HEK293 (cell line): ENCODE data around the gene SURF2.

Experiments
- ZNF274 ChIP-seq, 2 experiments: fragments of 200-500 bp in 1 of 2; fragments of 450-650 bp in 1 of 2; sonication (Bioruptor generic) in 1 of 2; formaldehyde crosslinking in 1 of 2; IDR thresholded peaks; 2 replicates each; pipeline versions ENCODE4 v1.5.1 to v1.6.1; 2014 to 2016; ENCODE audit warnings: borderline replicate concordance in 1 of 2, inconsistent platforms in 1 of 2, low read length in 1 of 2, missing biosample characterization in 1 of 2, missing genetic modification characterization in 1 of 2
- ZNF621 ChIP-seq: fragments of 450-650 bp; formaldehyde crosslinking; IDR thresholded peaks from 2 replicates; pipeline ENCODE4 v1.5.1; 2017; ENCODE audit warnings: missing biosample characterization, missing genetic modification characterization
- TF ChIP-seq, protein P1 (sequence below): fragments of 450-650 bp; formaldehyde crosslinking; IDR thresholded peaks from 2 replicates; pipeline ENCODE4 v1.5.1; 2016; ENCODE audit warnings: missing biosample characterization, missing genetic modification characterization
- TF ChIP-seq, protein P2 (sequence below): fragments of 450-650 bp; formaldehyde crosslinking; IDR thresholded peaks from 2 replicates; pipeline ENCODE4 v1.5.1; 2016; ENCODE audit warnings: missing biosample characterization, missing genetic modification characterization
- TF ChIP-seq, protein P3 (sequence below): fragments of 450-650 bp; formaldehyde crosslinking; IDR thresholded peaks from 2 replicates; pipeline ENCODE4 v1.5.1; 2016; ENCODE audit warnings: missing biosample characterization, missing genetic modification characterization, borderline replicate concordance
- TF ChIP-seq, protein P4 (sequence below): fragments of 450-650 bp; formaldehyde crosslinking; IDR thresholded peaks from 2 replicates; pipeline ENCODE4 v1.5.1; 2016; ENCODE audit warnings: missing biosample characterization, missing genetic modification characterization
- TF ChIP-seq, protein P5 (sequence below): fragments of 450-650 bp; formaldehyde crosslinking; IDR thresholded peaks from 2 replicates; pipeline ENCODE4 v1.5.1; 2016; ENCODE audit warnings: missing biosample characterization, missing genetic modification characterization

DNA sequence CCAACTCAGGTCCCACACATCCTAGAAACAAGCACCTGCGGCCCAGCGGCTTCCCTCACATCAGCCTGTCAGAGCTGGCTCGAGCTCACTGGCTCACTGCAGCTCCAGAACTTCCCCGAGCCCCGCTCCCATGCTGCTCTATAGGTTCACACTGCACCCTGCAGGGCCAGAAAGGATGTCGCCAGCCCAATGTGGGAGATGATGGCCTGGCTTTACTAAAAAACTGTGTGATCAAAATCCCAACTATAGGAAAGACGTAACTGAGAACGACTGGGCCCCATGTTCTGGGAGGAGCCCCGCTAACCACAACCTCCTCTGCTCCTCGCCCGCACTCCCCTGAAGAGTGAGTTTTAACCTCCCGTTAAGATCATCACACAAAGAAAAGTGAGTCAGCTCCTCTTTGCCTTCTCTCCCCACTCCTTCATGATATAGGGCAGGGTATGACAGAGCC lies 14.9 kb downstream of the SURF2 start:
- TF ChIP-seq, protein P1, sequence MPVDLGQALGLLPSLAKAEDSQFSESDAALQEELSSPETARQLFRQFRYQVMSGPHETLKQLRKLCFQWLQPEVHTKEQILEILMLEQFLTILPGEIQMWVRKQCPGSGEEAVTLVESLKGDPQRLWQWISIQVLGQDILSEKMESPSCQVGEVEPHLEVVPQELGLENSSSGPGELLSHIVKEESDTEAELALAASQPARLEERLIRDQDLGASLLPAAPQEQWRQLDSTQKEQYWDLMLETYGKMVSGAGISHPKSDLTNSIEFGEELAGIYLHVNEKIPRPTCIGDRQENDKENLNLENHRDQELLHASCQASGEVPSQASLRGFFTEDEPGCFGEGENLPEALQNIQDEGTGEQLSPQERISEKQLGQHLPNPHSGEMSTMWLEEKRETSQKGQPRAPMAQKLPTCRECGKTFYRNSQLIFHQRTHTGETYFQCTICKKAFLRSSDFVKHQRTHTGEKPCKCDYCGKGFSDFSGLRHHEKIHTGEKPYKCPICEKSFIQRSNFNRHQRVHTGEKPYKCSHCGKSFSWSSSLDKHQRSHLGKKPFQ (tag by site-specific recombination): no peak
- TF ChIP-seq, protein P2, sequence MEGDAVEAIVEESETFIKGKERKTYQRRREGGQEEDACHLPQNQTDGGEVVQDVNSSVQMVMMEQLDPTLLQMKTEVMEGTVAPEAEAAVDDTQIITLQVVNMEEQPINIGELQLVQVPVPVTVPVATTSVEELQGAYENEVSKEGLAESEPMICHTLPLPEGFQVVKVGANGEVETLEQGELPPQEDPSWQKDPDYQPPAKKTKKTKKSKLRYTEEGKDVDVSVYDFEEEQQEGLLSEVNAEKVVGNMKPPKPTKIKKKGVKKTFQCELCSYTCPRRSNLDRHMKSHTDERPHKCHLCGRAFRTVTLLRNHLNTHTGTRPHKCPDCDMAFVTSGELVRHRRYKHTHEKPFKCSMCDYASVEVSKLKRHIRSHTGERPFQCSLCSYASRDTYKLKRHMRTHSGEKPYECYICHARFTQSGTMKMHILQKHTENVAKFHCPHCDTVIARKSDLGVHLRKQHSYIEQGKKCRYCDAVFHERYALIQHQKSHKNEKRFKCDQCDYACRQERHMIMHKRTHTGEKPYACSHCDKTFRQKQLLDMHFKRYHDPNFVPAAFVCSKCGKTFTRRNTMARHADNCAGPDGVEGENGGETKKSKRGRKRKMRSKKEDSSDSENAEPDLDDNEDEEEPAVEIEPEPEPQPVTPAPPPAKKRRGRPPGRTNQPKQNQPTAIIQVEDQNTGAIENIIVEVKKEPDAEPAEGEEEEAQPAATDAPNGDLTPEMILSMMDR: no peak
- TF ChIP-seq, protein P3, sequence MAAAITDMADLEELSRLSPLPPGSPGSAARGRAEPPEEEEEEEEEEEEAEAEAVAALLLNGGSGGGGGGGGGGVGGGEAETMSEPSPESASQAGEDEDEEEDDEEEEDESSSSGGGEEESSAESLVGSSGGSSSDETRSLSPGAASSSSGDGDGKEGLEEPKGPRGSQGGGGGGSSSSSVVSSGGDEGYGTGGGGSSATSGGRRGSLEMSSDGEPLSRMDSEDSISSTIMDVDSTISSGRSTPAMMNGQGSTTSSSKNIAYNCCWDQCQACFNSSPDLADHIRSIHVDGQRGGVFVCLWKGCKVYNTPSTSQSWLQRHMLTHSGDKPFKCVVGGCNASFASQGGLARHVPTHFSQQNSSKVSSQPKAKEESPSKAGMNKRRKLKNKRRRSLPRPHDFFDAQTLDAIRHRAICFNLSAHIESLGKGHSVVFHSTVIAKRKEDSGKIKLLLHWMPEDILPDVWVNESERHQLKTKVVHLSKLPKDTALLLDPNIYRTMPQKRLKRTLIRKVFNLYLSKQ: no peak
- TF ChIP-seq ZNF621 (tag by site-specific recombination) (no peak), ZNF274 (IDR thresholded peaks at IDR 0.05; ENCODE audit: low read length) (no peak), ZNF274 (tag by site-specific recombination; IDR thresholded peaks at IDR 0.05; ENCODE audit: borderline replicate concordance) (no peak)
- TF ChIP-seq, protein P4, sequence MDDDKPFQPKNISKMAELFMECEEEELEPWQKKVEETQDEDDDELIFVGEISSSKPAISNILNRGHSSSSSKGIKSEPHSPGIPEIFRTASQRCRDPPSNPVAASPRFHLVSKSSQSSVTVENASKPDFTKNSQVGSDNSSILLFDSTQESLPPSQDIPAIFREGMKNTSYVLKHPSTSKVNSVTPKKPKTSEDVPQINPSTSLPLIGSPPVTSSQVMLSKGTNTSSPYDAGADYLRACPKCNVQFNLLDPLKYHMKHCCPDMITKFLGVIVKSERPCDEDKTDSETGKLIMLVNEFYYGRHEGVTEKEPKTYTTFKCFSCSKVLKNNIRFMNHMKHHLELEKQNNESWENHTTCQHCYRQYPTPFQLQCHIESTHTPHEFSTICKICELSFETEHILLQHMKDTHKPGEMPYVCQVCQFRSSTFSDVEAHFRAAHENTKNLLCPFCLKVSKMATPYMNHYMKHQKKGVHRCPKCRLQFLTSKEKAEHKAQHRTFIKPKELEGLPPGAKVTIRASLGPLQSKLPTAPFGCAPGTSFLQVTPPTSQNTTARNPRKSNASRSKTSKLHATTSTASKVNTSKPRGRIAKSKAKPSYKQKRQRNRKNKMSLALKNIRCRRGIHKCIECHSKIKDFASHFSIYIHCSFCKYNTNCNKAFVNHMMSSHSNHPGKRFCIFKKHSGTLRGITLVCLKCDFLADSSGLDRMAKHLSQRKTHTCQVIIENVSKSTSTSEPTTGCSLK: no peak
- TF ChIP-seq, protein P5, sequence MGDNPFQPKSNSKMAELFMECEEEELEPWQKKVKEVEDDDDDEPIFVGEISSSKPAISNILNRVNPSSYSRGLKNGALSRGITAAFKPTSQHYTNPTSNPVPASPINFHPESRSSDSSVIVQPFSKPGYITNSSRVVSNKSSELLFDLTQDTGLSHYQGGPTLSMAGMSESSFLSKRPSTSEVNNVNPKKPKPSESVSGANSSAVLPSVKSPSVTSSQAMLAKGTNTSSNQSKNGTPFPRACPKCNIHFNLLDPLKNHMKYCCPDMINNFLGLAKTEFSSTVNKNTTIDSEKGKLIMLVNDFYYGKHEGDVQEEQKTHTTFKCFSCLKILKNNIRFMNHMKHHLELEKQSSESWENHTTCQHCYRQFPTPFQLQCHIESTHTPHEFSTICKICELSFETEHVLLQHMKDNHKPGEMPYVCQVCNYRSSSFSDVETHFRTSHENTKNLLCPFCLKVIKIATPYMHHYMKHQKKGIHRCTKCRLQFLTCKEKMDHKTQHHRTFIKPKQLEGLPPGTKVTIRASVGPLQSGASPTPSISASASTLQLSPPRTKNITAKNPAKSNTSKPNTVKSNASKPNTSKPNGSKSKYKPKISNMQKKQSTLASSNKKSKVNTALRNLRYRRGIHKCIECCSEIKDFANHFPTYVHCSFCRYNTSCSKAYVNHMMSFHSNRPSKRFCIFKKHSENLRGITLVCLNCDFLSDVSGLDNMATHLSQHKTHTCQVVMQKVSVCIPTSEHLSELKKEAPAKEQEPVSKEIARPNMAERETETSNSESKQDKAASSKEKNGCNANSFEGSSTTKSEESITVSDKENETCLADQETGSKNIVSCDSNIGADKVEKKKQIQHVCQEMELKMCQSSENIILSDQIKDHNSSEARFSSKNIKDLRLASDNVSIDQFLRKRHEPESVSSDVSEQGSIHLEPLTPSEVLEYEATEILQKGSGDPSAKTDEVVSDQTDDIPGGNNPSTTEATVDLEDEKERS (tag by site-specific recombination): no peak
